ENCODE data around the gene GPX4.

- TF ChIP-seq CTCF (IDR thresholded peaks at IDR 0.05) (no peak), POLR2A (IDR thresholded peaks at IDR 0.05) (no peak)
Measured at GRCh38 chr19:1063909-1064660, 39.7 kb upstream of the GPX4 start.

All from testis (tissue), 2 donors.